Testis (tissue), 2 donors: ENCODE results near the gene CEP89.

Experiments used
- CTCF ChIP-seq, 3 experiments: fragments of 450-650 bp in 2 of 3; fragments of 200-600 bp in 1 of 3; sonication (generic) in 1 of 3; IDR thresholded peaks; one replicate each; pipeline ENCODE4 v1.5.1; 2016 to 2019; ENCODE audit warnings: antibody characterized with exemption in 3 of 3, mild to moderate bottlenecking in 2 of 3, moderate library complexity in 1 of 3
- POLR2A ChIP-seq: fragments of 450-650 bp; IDR thresholded peaks from one replicate; pipeline ENCODE4 v1.6.1; 2017; ENCODE audit warnings: antibody characterized with exemption, mild to moderate bottlenecking, moderate library complexity

- no peak for TF ChIP-seq CTCF (IDR thresholded peaks at IDR 0.05)
- TF ChIP-seq POLR2A: no peak
Measured at GRCh38 chr19:32887572-32888215, 84.1 kb downstream of the CEP89 start.
